HG02981 (cell line): ENCODE results near the gene TMEM50A.
"Not testable (repeated sequence)": the region's sequence is repeated elsewhere in the genome, so short reads cannot be mapped to it uniquely, and the experiment has no call there.

Experiments used
- ATAC-seq: cut with Tn5 transposase; IDR thresholded peaks from one replicate; pipeline ENCODE4 v1.9.1; 2021; ENCODE audit warnings: mild to moderate bottlenecking, moderate library complexity; ENCODE audit not compliant: unreplicated experiment

The TMEM50A gene

GRCh38 chr1:25383090-25383489 lies 45.0 kb downstream of the TMEM50A start:
- ATAC-seq, result not testable (repeated sequence)

GRCh38 chr1:25383875-25384274 lies 45.7 kb downstream of the TMEM50A start:
- ATAC-seq, result not testable (repeated sequence)

DNA sequence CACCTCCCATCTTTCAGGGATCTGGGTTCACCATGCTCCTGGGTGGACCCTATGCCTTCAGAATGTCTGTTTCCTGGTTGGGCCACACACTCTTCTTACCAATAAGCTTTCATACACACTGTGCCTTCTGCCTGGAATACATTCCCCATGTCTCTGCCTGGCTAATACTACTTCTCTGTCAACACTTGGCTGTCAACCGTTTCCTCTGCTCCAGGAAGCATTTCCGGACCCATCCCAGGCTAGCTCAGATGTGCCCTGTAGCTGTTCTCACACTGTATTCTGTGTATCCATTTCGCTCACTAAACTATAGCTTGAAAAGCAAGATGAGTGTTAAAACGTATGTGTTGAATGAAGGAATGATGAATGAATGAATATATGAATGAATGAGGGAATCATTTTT lies 49.0 kb downstream of the TMEM50A start:
- not testable (repeated sequence) for ATAC-seq

DNA sequence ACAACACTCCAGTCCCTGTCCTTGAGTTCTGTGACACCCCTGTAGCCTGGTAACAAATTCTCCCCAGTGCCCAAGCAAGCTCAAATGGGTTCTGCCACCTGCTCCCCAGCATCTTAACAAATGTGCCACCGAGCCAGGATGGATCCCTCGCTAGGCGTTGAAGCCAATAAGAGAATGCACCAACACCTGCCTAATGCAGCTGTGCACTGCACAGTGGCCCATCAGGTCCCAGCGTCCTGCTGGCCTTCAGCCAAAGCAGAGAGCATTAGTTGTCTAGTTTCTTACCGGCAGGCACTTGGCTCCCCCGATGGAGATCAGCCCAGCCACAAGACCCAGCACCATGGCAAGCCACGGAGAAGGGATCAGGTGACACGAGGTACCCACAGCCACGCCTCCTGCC lies 50.6 kb downstream of the TMEM50A start:
- not testable (repeated sequence) for ATAC-seq

GRCh38 chr1:25389721-25390120 lies 51.6 kb downstream of the TMEM50A start:
- not testable (repeated sequence) for ATAC-seq

GRCh38 chr1:25392841-25393240 lies 54.7 kb downstream of the TMEM50A start:
- no peak for ATAC-seq

DNA sequence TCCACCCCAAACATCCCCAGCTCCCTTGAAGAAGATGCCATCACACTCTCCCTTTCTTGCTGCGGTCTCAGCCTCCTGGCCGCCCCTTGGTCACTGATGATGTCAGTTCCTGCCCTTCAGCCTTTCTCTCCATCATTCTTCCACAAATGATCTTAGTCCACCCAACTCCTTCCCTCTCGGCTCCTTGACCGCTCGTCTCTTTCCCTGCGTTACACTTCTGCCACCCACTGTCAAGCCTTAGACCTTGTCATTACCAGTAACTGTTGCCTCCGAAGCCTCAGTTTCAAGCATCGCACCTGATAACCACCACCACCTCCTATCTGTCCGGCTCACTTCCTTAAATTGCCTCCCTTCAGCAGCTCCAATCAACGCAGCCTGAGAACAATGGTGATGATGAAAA lies 59.4 kb downstream of the TMEM50A start:
- ATAC-seq, result not testable (repeated sequence)

GRCh38 chr1:25398079-25398478 lies 59.9 kb downstream of the TMEM50A start:
- ATAC-seq, result not testable (repeated sequence)

DNA sequence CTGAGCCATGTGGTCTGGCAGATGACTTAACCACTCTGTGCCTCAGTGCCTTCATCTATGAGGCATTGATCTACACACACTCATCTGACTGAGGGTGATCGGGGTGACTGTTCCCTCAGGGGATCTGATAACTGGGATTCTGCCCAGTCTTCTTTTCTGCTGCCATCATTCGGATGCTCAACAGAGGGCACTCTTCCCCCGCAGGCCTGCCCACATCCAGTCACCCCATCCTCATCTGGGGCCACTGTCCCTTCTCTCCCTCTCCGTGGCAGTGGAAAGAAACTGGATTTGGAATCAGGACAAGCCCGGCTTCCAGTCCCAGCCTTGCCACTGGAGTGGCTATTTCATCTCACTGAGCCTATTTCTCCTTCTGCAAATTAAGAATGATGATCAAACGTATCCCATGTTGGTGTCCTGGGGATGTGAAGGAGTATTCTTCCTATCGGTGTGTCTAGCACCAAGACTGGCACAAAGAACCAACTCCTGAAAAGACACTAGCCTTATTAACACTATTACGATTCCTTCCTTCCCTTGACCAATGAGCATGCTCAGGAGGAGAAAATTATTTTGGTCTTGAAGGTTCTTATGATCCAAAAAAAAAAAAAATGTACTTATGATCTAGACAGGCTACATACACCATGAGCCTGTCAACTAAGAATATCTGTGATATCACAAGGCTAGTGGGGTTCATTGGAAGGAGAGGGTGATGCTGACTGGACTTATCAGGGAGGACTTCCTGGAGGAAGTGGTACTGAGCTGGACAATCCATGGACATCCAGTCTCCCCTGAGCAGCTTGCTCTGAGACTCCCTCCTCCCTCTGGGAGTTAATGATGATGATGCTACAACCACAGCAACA lies 65.0 kb downstream of the TMEM50A start:
- not testable (repeated sequence) for ATAC-seq

- ATAC-seq, result not testable (repeated sequence)
Observed at GRCh38 chr1:25405731-25406305, 67.7 kb downstream of the TMEM50A start.

DNA sequence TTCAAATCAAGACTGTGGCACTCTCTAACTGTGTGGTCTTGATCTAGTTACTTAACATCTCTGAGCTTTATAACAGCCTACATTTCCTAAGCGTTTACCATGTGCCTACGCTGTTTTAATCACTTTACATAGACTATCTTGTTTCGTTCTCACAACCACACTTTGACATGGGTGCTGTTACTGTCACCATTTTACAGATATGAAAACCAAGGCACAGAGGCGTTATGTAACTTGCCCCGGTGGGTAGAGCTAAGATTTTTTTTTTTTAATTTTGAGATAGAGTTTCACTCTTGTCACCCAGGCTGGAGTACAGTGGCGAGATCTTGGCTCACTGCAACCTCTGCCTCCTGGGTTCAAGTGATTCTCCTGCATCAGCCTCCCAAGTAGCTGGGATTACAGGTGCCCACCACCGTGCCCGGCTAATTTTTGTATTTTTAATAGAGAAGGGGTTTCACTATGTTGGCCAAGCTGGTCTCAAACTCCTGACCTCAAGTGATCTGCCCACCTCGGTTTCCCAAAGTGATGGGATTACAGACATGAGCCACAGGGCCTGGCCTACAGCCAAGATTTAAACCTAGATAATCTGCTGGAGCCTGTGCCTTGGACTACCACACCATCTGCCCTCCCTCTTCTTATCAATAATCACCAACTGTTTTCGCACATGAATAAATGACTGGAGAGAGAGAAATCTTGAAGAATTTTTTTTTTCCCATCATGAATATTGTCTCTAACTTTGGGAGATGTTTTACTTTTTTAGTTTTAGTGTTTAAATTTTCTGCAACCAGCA lies 71.7 kb downstream of the TMEM50A start:
- ATAC-seq, result not testable (repeated sequence)
